Stimulated activated CD4-positive, alpha-beta T cell treated with anti-CD3 and anti-CD28 coated beads, Interleukin-1b, Interleukin-23, amount 100 ng/mL, for 48 hours (primary cell): ENCODE results near the gene MYOZ3.

ENCODE experiments used
- DNase-seq: peaks from one replicate; pipeline ENCODE4 v3.0.0-alpha.2; 2020

MYOZ3 gene

GRCh38 chr5:150627731-150628545 lies 33.1 kb upstream of the MYOZ3 start:
- DNase-seq = no peak

- no peak for DNase-seq
Measured at GRCh38 chr5:150628936-150629485, 32.0 kb upstream of the MYOZ3 start.

- no peak for DNase-seq
Measured at GRCh38 chr5:150630016-150630415, 31.0 kb upstream of the MYOZ3 start.

- DNase-seq = no peak
Measured at GRCh38 chr5:150630461-150631325, 30.4 kb upstream of the MYOZ3 start.

GRCh38 chr5:150631326-150631701 lies 29.7 kb upstream of the MYOZ3 start:
- no peak for DNase-seq

- DNase-seq = no peak
Measured at GRCh38 chr5:150632305-150633160, 28.5 kb upstream of the MYOZ3 start.

- DNase-seq = no peak
Measured at GRCh38 chr5:150633429-150633828, 27.6 kb upstream of the MYOZ3 start.

GRCh38 chr5:150636391-150637244 lies 24.4 kb upstream of the MYOZ3 start:
- no peak for DNase-seq

- no peak for DNase-seq
Measured at GRCh38 chr5:150637245-150638052, 23.6 kb upstream of the MYOZ3 start.

- no peak for DNase-seq
Measured at GRCh38 chr5:150638053-150638444, 23.0 kb upstream of the MYOZ3 start.

GRCh38 chr5:150638488-150639376 lies 22.3 kb upstream of the MYOZ3 start:
- DNase-seq = no peak

- DNase-seq = no peak
Measured at GRCh38 chr5:150639377-150639692, 21.7 kb upstream of the MYOZ3 start.

- DNase-seq = no peak
Measured at GRCh38 chr5:150639751-150640150, 21.3 kb upstream of the MYOZ3 start.

GRCh38 chr5:150640311-150641005 lies 20.6 kb upstream of the MYOZ3 start, which contains the start of gene SYNPO:
Gene SYNPO, plus strand, starts transcription at chr5:150640660. Its CDS starts 7,616 bp downstream, at chr5:150648276.
- no peak for DNase-seq

- DNase-seq = no peak
Measured at GRCh38 chr5:150641006-150641570, 20.0 kb upstream of the MYOZ3 start.

- DNase-seq = no peak
Measured at GRCh38 chr5:150641824-150642566, 19.1 kb upstream of the MYOZ3 start.

GRCh38 chr5:150642567-150642927 lies 18.5 kb upstream of the MYOZ3 start:
- no peak for DNase-seq
